ENCODE measurements around the gene GNAI1.

GRCh38 chr7:80264769-80265495, 130.3 kb downstream of the GNAI1 start:
- no peak for TF ChIP-seq CTCF (IDR thresholded peaks at IDR 0.05)
- TF ChIP-seq POLR2A (IDR thresholded peaks at IDR 0.05): no peak
- no peak for TF ChIP-seq EP300 (IDR thresholded peaks at IDR 0.05)

Data from tibial nerve (tissue), 4 donors.